ENCODE measurements around the gene FAM149B1.
"Not testable (repeated sequence)": the region's sequence is repeated elsewhere in the genome, so short reads cannot be mapped to it uniquely, and the experiment has no call there.

FAM149B1 gene

GRCh38 chr10:73167783-73168464, at the start of gene FAM149B1, which contains the start of gene ECD:
Gene FAM149B1, plus strand, starts transcription at chr10:73168119. Its CDS starts 221 bp downstream, at chr10:73168340.
Gene ECD, minus strand, starts transcription at chr10:73168008. Its CDS starts 4,071 bp downstream, at chr10:73163937.
- DNase-seq = peak; percentile 94

- no peak for DNase-seq
Observed at GRCh38 chr10:73119457-73119856, 48.5 kb upstream of the FAM149B1 start.

- DNase-seq = no peak
Observed at GRCh38 chr10:73119952-73120351, 48.0 kb upstream of the FAM149B1 start.

GRCh38 chr10:73126343-73126742, 41.6 kb upstream of the FAM149B1 start:
- DNase-seq = no peak

GRCh38 chr10:73131301-73131700, 36.6 kb upstream of the FAM149B1 start:
- no peak for DNase-seq

GRCh38 chr10:73131913-73132686, 35.8 kb upstream of the FAM149B1 start:
- no peak for DNase-seq

GRCh38 chr10:73134727-73135126, 33.2 kb upstream of the FAM149B1 start:
- DNase-seq = no peak

- no peak for DNase-seq
Observed at GRCh38 chr10:73136627-73137026, 31.3 kb upstream of the FAM149B1 start.

- DNase-seq = no peak
Observed at GRCh38 chr10:73139251-73139650, 28.7 kb upstream of the FAM149B1 start.

GRCh38 chr10:73141603-73142002, 26.3 kb upstream of the FAM149B1 start:
- no peak for DNase-seq

GRCh38 chr10:73150633-73151413, 17.1 kb upstream of the FAM149B1 start:
- DNase-seq = not testable (repeated sequence)

- DNase-seq = no peak
Observed at GRCh38 chr10:73152009-73152408, 15.9 kb upstream of the FAM149B1 start.

- no peak for DNase-seq
Observed at GRCh38 chr10:73156054-73156453, 11.9 kb upstream of the FAM149B1 start.

GRCh38 chr10:73159038-73159648, 8.8 kb upstream of the FAM149B1 start:
- peak; percentile 56 for DNase-seq

- DNase-seq = no peak
Observed at GRCh38 chr10:73161079-73161478, 6.8 kb upstream of the FAM149B1 start.

GRCh38 chr10:73161662-73162061, 6.3 kb upstream of the FAM149B1 start:
- no peak for DNase-seq

- DNase-seq = no peak
Observed at GRCh38 chr10:73163096-73163495, 4.8 kb upstream of the FAM149B1 start.

- DNase-seq = no peak
Observed at GRCh38 chr10:73166972-73167371, 947 bp upstream of the FAM149B1 start.

GRCh38 chr10:73167458-73167782, 499 bp upstream of the FAM149B1 start:
- DNase-seq = no peak

GRCh38 chr10:73168465-73168803, 515 bp downstream of the FAM149B1 start:
- no peak for DNase-seq

- no peak for DNase-seq
Observed at GRCh38 chr10:73169320-73169719, 1.4 kb downstream of the FAM149B1 start.

GRCh38 chr10:73172867-73173266, 4.9 kb downstream of the FAM149B1 start:
- no peak for DNase-seq

All from stimulated activated CD4-positive, alpha-beta T cell treated with anti-CD3 and anti-CD28 coated beads, Interleukin-4, amount 100 ng/mL, for 1 hour (primary cell).